ENCODE results near the gene ANKRD34A. TPM values are rescaled to one million over a fixed set of nuclear protein-coding genes. Genes with fewer than 3 reads are reported as not detected.

The ANKRD34A gene
- total RNA-seq, 1 donor from 2014 or later: 0.56 TPM

DNA sequence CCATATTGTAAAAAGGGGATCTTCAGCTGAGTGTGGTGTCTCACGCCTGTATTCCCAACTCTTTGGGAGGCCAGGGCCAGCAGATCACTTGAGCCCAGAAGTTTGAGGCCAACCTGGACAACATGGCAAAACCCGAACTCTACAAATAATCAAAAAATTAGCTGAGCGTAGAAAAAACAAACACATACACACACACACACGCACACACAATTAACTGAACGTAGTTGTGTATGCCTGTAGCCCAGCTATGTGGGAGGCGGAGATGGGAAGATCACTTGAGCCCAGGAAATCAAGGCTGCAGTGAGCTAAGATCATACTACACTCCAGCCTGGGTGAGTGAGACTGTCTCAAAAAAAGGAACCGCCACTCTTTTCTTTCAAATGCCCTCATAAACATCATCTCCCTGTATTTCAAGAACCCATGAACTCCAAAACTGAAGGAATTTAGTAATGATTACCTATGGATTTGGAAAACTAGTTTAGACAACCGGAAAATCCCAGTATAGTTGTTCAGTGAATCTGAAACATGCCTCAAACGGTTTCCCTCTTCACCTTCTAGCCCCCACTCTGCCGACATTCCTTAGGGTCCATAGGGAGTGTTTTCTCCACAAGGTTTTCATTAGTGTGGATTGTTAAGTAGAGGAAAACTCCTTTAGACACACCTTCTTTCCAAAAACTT is 27.5 kb upstream of the ANKRD34A start:
- peaks cover 36% of the 10 kb centered on the region for H3K4me1 Mint-ChIP-seq (ENCODE audit: unreplicated experiment)
- peak overlapping the region; percentile 47 for H3K4me3 Mint-ChIP-seq (ENCODE audit: unreplicated experiment)
- H3K27ac Mint-ChIP-seq (ENCODE audit: unreplicated experiment): no peak overlapping the region
- H3K36me3 Mint-ChIP-seq (ENCODE audit: low read depth, unreplicated experiment): peaks cover 42% of the 10 kb centered on the region
- H3K9me3 Mint-ChIP-seq (ENCODE audit: unreplicated experiment): no peaks in the 10 kb centered on the region
- no peak for DNase-seq (ENCODE audit: low spot score)
- peaks cover 5% of the 10 kb centered on the region for H3K27me3 Mint-ChIP-seq (ENCODE audit: unreplicated experiment)
- TF ChIP-seq, protein P1, sequence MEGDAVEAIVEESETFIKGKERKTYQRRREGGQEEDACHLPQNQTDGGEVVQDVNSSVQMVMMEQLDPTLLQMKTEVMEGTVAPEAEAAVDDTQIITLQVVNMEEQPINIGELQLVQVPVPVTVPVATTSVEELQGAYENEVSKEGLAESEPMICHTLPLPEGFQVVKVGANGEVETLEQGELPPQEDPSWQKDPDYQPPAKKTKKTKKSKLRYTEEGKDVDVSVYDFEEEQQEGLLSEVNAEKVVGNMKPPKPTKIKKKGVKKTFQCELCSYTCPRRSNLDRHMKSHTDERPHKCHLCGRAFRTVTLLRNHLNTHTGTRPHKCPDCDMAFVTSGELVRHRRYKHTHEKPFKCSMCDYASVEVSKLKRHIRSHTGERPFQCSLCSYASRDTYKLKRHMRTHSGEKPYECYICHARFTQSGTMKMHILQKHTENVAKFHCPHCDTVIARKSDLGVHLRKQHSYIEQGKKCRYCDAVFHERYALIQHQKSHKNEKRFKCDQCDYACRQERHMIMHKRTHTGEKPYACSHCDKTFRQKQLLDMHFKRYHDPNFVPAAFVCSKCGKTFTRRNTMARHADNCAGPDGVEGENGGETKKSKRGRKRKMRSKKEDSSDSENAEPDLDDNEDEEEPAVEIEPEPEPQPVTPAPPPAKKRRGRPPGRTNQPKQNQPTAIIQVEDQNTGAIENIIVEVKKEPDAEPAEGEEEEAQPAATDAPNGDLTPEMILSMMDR (IDR thresholded peaks at IDR 0.05; ENCODE audit: unreplicated experiment): no peak

DNA sequence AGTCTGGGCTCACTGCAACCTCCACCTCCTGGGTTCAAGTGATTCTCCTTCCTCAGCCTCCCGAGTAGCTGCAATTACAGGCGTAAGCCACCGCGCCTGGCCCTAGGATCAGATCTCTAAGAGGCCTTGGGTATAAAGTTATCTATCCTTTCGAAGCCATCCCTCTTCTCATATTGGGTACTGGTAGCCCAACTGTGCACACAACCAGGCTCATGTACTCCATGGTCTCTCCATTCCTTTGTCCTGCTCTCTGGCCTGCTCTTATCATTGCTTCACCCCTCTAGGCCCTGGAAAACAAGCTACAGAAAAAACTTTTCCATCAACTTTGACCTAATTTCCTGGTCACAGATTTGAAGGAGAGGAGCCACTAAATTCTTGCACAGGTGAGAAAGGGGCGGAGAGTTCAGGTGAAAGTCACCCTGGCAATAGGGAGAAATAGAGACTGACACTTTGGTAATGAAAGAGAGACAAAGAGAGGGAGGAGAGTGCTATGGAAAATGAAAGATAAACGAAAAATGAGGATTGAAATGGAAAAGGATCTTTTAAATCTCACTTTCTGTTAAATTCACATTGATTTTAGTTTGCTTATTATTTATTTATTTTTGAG is 26.0 kb upstream of the ANKRD34A start:
- no peak overlapping the region for H3K4me3 Mint-ChIP-seq (ENCODE audit: unreplicated experiment)
- H3K27ac Mint-ChIP-seq (ENCODE audit: unreplicated experiment): peak overlapping the region; percentile 64
- peaks cover 44% of the 10 kb centered on the region for H3K4me1 Mint-ChIP-seq (ENCODE audit: unreplicated experiment)
- peaks cover 3% of the 10 kb centered on the region for H3K27me3 Mint-ChIP-seq (ENCODE audit: unreplicated experiment)
- TF ChIP-seq, protein P1 (IDR thresholded peaks at IDR 0.05; ENCODE audit: unreplicated experiment): no peak
- H3K36me3 Mint-ChIP-seq (ENCODE audit: low read depth, unreplicated experiment): peaks cover 33% of the 10 kb centered on the region
- no peak for DNase-seq (ENCODE audit: low spot score)
- no peaks in the 10 kb centered on the region for H3K9me3 Mint-ChIP-seq (ENCODE audit: unreplicated experiment)

DNA sequence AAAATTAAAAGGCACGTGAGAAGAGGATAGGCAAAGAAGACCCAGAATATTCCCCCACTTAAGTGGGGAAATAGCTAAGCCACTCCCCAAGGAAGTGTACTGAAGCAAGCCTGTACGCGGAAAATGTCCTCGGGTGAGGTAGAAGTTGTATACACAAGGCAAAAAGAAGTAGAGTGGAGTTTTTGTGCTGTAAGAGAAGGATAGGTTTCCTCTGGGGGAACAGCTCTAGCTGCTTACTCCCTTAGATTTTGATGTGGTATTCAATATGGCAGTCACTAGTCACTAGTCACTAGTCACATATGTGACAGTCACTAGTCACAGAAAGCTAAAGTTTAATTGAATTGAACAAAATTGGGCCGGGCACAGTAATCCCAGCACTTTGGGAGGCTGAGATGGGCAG is 24.4 kb upstream of the ANKRD34A start:
- Mint-ChIP-seq H3K36me3 (ENCODE audit: low read depth, unreplicated experiment) (peaks cover 18% of the 10 kb centered on the region), H3K9me3 (ENCODE audit: unreplicated experiment) (no peaks in the 10 kb centered on the region), H3K4me3 (ENCODE audit: unreplicated experiment) (no peak overlapping the region), H3K27ac (ENCODE audit: unreplicated experiment) (no peak overlapping the region), H3K27me3 (ENCODE audit: unreplicated experiment) (peaks cover 4% of the 10 kb centered on the region), H3K4me1 (ENCODE audit: unreplicated experiment) (peaks cover 44% of the 10 kb centered on the region)
- DNase-seq (ENCODE audit: low spot score): no peak
- TF ChIP-seq, protein P1 (IDR thresholded peaks at IDR 0.05; ENCODE audit: unreplicated experiment): no peak

DNA sequence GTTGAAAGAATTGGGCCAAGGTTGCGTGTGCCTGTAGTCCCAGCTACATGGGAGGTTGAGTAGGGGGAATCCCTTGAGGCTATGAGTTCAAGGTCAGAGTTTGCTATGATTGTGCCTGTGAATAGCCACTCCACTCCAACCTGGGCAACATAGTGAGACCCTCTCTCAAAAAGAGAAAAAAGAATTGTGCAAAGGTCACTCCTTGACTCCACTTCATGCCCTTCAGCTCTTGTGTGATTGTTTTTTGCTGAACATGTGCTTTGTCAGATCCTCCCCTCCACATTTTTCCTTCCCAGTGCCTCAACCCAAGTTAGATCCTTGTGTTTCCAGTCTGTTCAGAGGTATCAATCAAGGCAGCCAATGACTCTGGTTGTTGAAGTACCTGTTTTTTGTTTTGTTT is 23.6 kb upstream of the ANKRD34A start:
- H3K27me3 Mint-ChIP-seq (ENCODE audit: unreplicated experiment): peaks cover 4% of the 10 kb centered on the region
- H3K9me3 Mint-ChIP-seq (ENCODE audit: unreplicated experiment): no peaks in the 10 kb centered on the region
- peaks cover 42% of the 10 kb centered on the region for H3K4me1 Mint-ChIP-seq (ENCODE audit: unreplicated experiment)
- no peak overlapping the region for H3K4me3 Mint-ChIP-seq (ENCODE audit: unreplicated experiment)
- no peak overlapping the region for H3K27ac Mint-ChIP-seq (ENCODE audit: unreplicated experiment)
- DNase-seq (ENCODE audit: low spot score): no peak
- peaks cover 10% of the 10 kb centered on the region for H3K36me3 Mint-ChIP-seq (ENCODE audit: low read depth, unreplicated experiment)
- TF ChIP-seq, protein P1 (IDR thresholded peaks at IDR 0.05; ENCODE audit: unreplicated experiment): no peak

DNA sequence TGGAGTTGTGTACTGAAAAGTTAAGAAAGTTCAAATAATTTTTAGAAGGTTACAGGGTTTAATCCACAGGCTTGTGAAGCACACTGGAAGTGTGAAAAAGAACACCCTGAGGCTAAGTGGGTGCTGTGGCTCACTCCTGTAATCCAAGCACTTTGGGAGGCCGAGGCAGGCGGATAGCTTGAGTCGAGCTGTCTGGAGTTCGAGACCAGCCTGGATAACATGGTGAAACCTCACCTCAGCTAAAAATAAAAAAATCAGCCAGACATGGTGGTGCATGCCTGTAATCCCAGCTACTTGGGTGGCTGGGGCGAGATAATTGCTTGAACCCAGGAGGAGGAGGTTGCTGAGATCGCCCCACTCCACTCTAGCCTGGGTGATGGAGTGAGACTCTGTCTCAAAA is 22.2 kb upstream of the ANKRD34A start:
- Mint-ChIP-seq H3K36me3 (ENCODE audit: low read depth, unreplicated experiment) (no peaks in the 10 kb centered on the region), H3K27me3 (ENCODE audit: unreplicated experiment) (peaks cover 4% of the 10 kb centered on the region), H3K9me3 (ENCODE audit: unreplicated experiment) (no peaks in the 10 kb centered on the region), H3K4me3 (ENCODE audit: unreplicated experiment) (no peak overlapping the region), H3K4me1 (ENCODE audit: unreplicated experiment) (peaks cover 30% of the 10 kb centered on the region), H3K27ac (ENCODE audit: unreplicated experiment) (no peak overlapping the region)
- DNase-seq (ENCODE audit: low spot score): no peak
- TF ChIP-seq, protein P1 (IDR thresholded peaks at IDR 0.05; ENCODE audit: unreplicated experiment): no peak
